IPS-15b (cell line): ENCODE measurements around the gene NSMF.

Source experiments
- H3K27me3 ChIP-seq: one replicate; pipeline ENCODE4 v1.6.1; 2013; ENCODE audit warnings: low read length; ENCODE audit not compliant: control insufficient read depth, insufficient read depth
- H3K36me3 ChIP-seq: one replicate; pipeline ENCODE4 v1.6.1; 2013; ENCODE audit warnings: low read length; ENCODE audit not compliant: control insufficient read depth, insufficient read depth
- H3K4me1 ChIP-seq: one replicate; pipeline ENCODE4 v1.6.1; 2013; ENCODE audit warnings: mild to moderate bottlenecking, low read length; ENCODE audit not compliant: control insufficient read depth, insufficient read depth
- H3K4me3 ChIP-seq: one replicate; pipeline ENCODE4 v1.5.1; 2013; ENCODE audit warnings: low read depth, low read length
- H3K9ac ChIP-seq: one replicate; pipeline ENCODE4 v1.6.1; 2013; ENCODE audit warnings: low read depth, mild to moderate bottlenecking, low read length
- H3K9me3 ChIP-seq: one replicate; pipeline ENCODE4 v1.6.1; 2013; ENCODE audit warnings: mild to moderate bottlenecking, low read length; ENCODE audit not compliant: control insufficient read depth, insufficient read depth

NSMF gene

GRCh38 chr9:137465000-137465719 is 6.0 kb upstream of the NSMF start:
- no peak overlapping the region for H3K9ac ChIP-seq
- no peaks in the 10 kb centered on the region for H3K36me3 ChIP-seq
- no peaks in the 10 kb centered on the region for H3K4me1 ChIP-seq
- H3K9me3 ChIP-seq: no peaks in the 10 kb centered on the region
- H3K4me3 ChIP-seq: no peak overlapping the region
- H3K27me3 ChIP-seq: peaks cover 5% of the 10 kb centered on the region

GRCh38 chr9:137464291-137464999 is 5.3 kb upstream of the NSMF start:
- Histone ChIP-seq H3K36me3 (no peaks in the 10 kb centered on the region), H3K27me3 (peaks cover 5% of the 10 kb centered on the region), H3K9ac (no peak overlapping the region), H3K9me3 (no peaks in the 10 kb centered on the region), H3K4me3 (no peak overlapping the region), H3K4me1 (no peaks in the 10 kb centered on the region)

GRCh38 chr9:137463931-137464290 is 4.8 kb upstream of the NSMF start:
- H3K27me3 ChIP-seq: peaks cover 5% of the 10 kb centered on the region
- no peaks in the 10 kb centered on the region for H3K36me3 ChIP-seq
- no peaks in the 10 kb centered on the region for H3K4me1 ChIP-seq
- H3K9me3 ChIP-seq: no peaks in the 10 kb centered on the region
- H3K4me3 ChIP-seq: no peak overlapping the region
- no peak overlapping the region for H3K9ac ChIP-seq

- Histone ChIP-seq H3K9me3 (no peaks in the 10 kb centered on the region), H3K27me3 (peaks cover 5% of the 10 kb centered on the region), H3K4me3 (no peak overlapping the region), H3K9ac (no peak overlapping the region), H3K4me1 (no peaks in the 10 kb centered on the region), H3K36me3 (no peaks in the 10 kb centered on the region)
Measured at GRCh38 chr9:137462986-137463930, 4.1 kb upstream of the NSMF start.

- peak overlapping the region; percentile 39 for H3K4me3 ChIP-seq
- peaks cover 1% of the 10 kb centered on the region for H3K36me3 ChIP-seq
- peaks cover 5% of the 10 kb centered on the region for H3K27me3 ChIP-seq
- no peaks in the 10 kb centered on the region for H3K4me1 ChIP-seq
- no peaks in the 10 kb centered on the region for H3K9me3 ChIP-seq
- no peak overlapping the region for H3K9ac ChIP-seq
Measured at GRCh38 chr9:137462396-137462985, 3.4 kb upstream of the NSMF start.

- Histone ChIP-seq H3K4me1 (no peaks in the 10 kb centered on the region), H3K9me3 (no peaks in the 10 kb centered on the region), H3K36me3 (peaks cover 8% of the 10 kb centered on the region), H3K9ac (no peak overlapping the region), H3K4me3 (peak overlapping the region; percentile 39), H3K27me3 (peaks cover 5% of the 10 kb centered on the region)
Measured at GRCh38 chr9:137461663-137462395, 2.7 kb upstream of the NSMF start.

- Histone ChIP-seq H3K4me1 (no peaks in the 10 kb centered on the region), H3K36me3 (peaks cover 11% of the 10 kb centered on the region), H3K27me3 (peaks cover 5% of the 10 kb centered on the region), H3K4me3 (no peak overlapping the region), H3K9me3 (no peaks in the 10 kb centered on the region), H3K9ac (no peak overlapping the region)
Measured at GRCh38 chr9:137461316-137461662, 2.2 kb upstream of the NSMF start.

- Histone ChIP-seq H3K9me3 (no peaks in the 10 kb centered on the region), H3K27me3 (peaks cover 5% of the 10 kb centered on the region), H3K4me3 (no peak overlapping the region), H3K36me3 (peaks cover 16% of the 10 kb centered on the region), H3K4me1 (no peaks in the 10 kb centered on the region), H3K9ac (no peak overlapping the region)
Measured at GRCh38 chr9:137460363-137461315, 1.5 kb upstream of the NSMF start.

GRCh38 chr9:137459601-137460362 is 648 bp upstream of the NSMF start:
- Histone ChIP-seq H3K36me3 (peaks cover 21% of the 10 kb centered on the region), H3K9me3 (no peaks in the 10 kb centered on the region), H3K4me3 (no peak overlapping the region), H3K27me3 (peaks cover 5% of the 10 kb centered on the region), H3K4me1 (no peaks in the 10 kb centered on the region), H3K9ac (no peak overlapping the region)
